Smooth muscle cell (in vitro differentiated cells): ENCODE results near the gene ZNF77. TPM values are rescaled to one million over a fixed set of nuclear protein-coding genes. Genes with fewer than 3 reads are reported as not detected.

Experiments used
- DNase-seq: peaks from one replicate; lab custom pipeline; 2025; ENCODE audit not compliant: unreplicated experiment; lab: John Stamatoyannopoulos, UW
- H2AFZ ChIP-seq: fragments of 200-600 bp; sonication (generic); 2 replicates; pipeline ENCODE4 v1.6.0; 2016; ENCODE audit warnings: antibody characterized with exemption, low read depth, mild to moderate bottlenecking
- H3F3A ChIP-seq: fragments of 200-600 bp; sonication (generic); 2 replicates; pipeline ENCODE4 v1.6.0; 2017; ENCODE audit warnings: antibody characterized with exemption, low read depth
- H3K27ac ChIP-seq: fragments of 200-600 bp; sonication (generic); 2 replicates; pipeline ENCODE4 v1.5.1; 2016; ENCODE audit warnings: low read depth, mild to moderate bottlenecking
- H3K27me3 ChIP-seq: fragments of 200-600 bp; sonication (generic); 2 replicates; pipeline ENCODE4 v1.6.1; 2016; ENCODE audit warnings: low read depth, mild to moderate bottlenecking
- H3K36me3 ChIP-seq: fragments of 200-600 bp; sonication (generic); 2 replicates; pipeline ENCODE4 v1.5.1; 2016; ENCODE audit warnings: low read depth
- H3K4me1 ChIP-seq: fragments of 200-600 bp; sonication (generic); 2 replicates; pipeline ENCODE4 v1.5.1; 2016; ENCODE audit warnings: low read depth
- H3K4me2 ChIP-seq: fragments of 200-600 bp; sonication (generic); 2 replicates; pipeline ENCODE4 v1.6.0; 2016; ENCODE audit warnings: mild to moderate bottlenecking
- H3K4me3 ChIP-seq: fragments of 200-600 bp; sonication (generic); 2 replicates; pipeline ENCODE4 v1.5.1; 2016; ENCODE audit warnings: mild to moderate bottlenecking
- H3K79me2 ChIP-seq: fragments of 200-600 bp; sonication (generic); 2 replicates; pipeline ENCODE4 v1.6.0; 2016; ENCODE audit warnings: low read depth, mild to moderate bottlenecking
- H3K9ac ChIP-seq: fragments of 200-600 bp; sonication (generic); 2 replicates; pipeline ENCODE4 v1.6.0; 2016; ENCODE audit warnings: low read depth
- H3K9me3 ChIP-seq: fragments of 200-600 bp; sonication (generic); replicated peaks from 2 replicates; pipeline ENCODE4 v1.5.1; 2016; ENCODE audit warnings: low read depth
- H4K20me1 ChIP-seq: fragments of 200-600 bp; sonication (generic); 2 replicates; pipeline ENCODE4 v1.6.0; 2016; ENCODE audit warnings: low read depth
- CTCF ChIP-seq: fragments of 200-600 bp; sonication (generic); IDR thresholded peaks from 2 replicates; pipeline ENCODE4 v1.5.1; 2017; ENCODE audit warnings: borderline replicate concordance, mild to moderate bottlenecking, antibody characterized with exemption; ENCODE audit not compliant: insufficient read depth, poor library complexity, severe bottlenecking
- WGBS: methylation state at CpG from one replicate; pipeline ENCODE4 v1.1.7; 2016; ENCODE audit warnings: low lambda C conversion rate; 5-methylcytosine and 5-hydroxymethylcytosine counted together
- polyA plus RNA-seq: library from polyadenylated mRNA; unstranded; fragments of >200 nt; fragmentation: Nextera tagmentation; extraction: Ambion mirVana; gene quantifications from 2 replicates; pipeline ENCODE4 v1.2.1, GENCODE V29; 2016
- total RNA-seq: library from RNA; depleted of rRNA; stranded (reverse); fragments of >200 nt; gene quantifications from 2 replicates; pipeline ENCODE4 v1.2.3, GENCODE V29; 2014

Gene ZNF77
- total and polyA plus RNA-seq, 2 experiments from 2014 or later = 2.3 to 2.5 TPM

DNA sequence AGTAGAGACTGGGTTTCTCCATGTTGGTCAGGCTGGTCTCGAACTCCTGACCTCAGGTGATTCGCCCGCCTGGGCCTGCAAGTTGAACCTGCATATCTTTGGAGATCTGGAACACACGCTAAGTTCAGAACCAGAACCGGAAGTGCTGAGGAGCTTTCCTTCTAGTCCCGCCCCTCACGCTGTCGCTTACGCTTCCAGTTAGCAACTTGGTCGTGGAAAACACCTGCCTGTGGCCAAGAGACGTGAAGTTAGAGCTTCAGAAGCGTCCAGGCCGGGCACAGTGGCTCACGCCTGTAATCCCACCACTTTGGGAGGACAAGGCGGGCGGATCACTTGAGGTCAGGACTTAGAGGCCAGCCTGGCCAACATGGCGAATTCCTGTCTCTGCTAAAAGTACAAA, 59.0 kb downstream of the ZNF77 start:
- Histone ChIP-seq H3K4me1 (no peaks in the 10 kb centered on the region), H3K79me2 (no peaks in the 10 kb centered on the region), H3K4me2 (no peak overlapping the region), H2AFZ (no peak overlapping the region), H3K9ac (no peak overlapping the region), H3K9me3 (no peaks in the 10 kb centered on the region), H3F3A (no peaks in the 10 kb centered on the region), H3K27me3 (no peaks in the 10 kb centered on the region), H3K27ac (no peak overlapping the region), H3K4me3 (no peak overlapping the region), H3K36me3 (no peaks in the 10 kb centered on the region), H4K20me1 (no peaks in the 10 kb centered on the region)
- DNase-seq = no peak
- TF ChIP-seq CTCF = no peak
- WGBS = 90% methylated on average over 17 of the region's 17 CpGs

DNA sequence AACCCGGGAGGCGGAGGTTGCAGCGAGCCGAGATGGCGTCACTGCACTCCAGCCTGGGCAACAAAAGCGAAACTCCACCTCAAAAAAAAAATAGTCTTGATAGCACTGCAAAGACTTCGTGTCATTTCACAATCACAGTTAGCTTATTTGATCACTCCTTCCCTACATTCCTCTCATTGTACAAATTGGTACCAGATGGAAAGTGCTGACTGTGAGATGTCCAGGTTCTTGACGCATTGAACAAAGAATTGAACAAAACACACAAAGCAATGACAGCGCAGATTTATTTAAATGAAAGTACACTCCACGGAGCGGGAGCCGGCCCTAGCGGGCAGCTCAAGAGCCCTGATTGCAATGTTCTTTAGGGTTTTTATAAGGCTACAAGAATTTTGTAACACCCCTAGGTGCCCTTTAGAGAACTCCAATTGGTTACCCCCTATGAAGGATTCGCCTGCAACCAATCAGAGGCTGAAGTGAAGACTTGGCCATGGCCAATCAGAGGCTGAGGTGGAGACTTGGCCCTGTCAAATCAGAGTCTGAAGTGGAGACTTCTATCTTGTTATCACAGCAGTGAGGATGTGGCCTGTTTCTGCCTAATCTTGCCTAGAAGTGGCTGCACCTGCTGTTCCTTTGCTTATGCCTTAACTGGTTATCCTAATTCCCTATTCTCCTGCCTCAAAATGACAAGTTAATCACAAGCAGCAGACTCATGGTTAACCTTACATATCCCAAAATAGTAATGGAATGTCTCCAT, 60.9 kb downstream of the ZNF77 start:
- H3K79me2 ChIP-seq = no peaks in the 10 kb centered on the region
- WGBS = 90% methylated on average over 14 of the region's 14 CpGs
- H4K20me1 ChIP-seq = no peaks in the 10 kb centered on the region
- DNase-seq = no peak
- no peak overlapping the region for H3K27ac ChIP-seq
- H3K27me3 ChIP-seq = no peaks in the 10 kb centered on the region
- H3K9me3 ChIP-seq = no peaks in the 10 kb centered on the region
- H3F3A ChIP-seq = no peaks in the 10 kb centered on the region
- H3K4me1 ChIP-seq = no peaks in the 10 kb centered on the region
- no peak for TF ChIP-seq CTCF
- H3K4me3 ChIP-seq = no peak overlapping the region
- no peak overlapping the region for H3K4me2 ChIP-seq
- no peak overlapping the region for H3K9ac ChIP-seq
- no peak overlapping the region for H2AFZ ChIP-seq
- no peaks in the 10 kb centered on the region for H3K36me3 ChIP-seq

Other genes with a start within 250 kb of the ZNF77 start
- 1.7 and 2.1 TPM in 2 replicates for gene GNG7, start 242.3 kb downstream of the ZNF77 start, total RNA-seq
- 2.3 and 2.6 TPM in 2 replicates for gene GNG7, start 242.3 kb downstream of the ZNF77 start, polyA plus RNA-seq
- 6.7 and 7.9 TPM in 2 replicates for gene DIRAS1, start 223.6 kb downstream of the ZNF77 start, total RNA-seq
- 7.2 and 11.3 TPM in 2 replicates for gene DIRAS1, start 223.6 kb downstream of the ZNF77 start, polyA plus RNA-seq
- gene SLC39A3, start 205.0 kb downstream of the ZNF77 start, total RNA-seq = 24.2 and 25.2 TPM in 2 replicates
- 46.1 and 56.1 TPM in 2 replicates for gene SLC39A3, start 205.0 kb downstream of the ZNF77 start, polyA plus RNA-seq
- gene SGTA, start 161.7 kb downstream of the ZNF77 start, total RNA-seq = 25.5 and 34.4 TPM in 2 replicates
- 69.6 and 71.2 TPM in 2 replicates for gene SGTA, start 161.7 kb downstream of the ZNF77 start, polyA plus RNA-seq
- 40.5 and 42.5 TPM in 2 replicates for gene THOP1, start 159.5 kb downstream of the ZNF77 start, total RNA-seq
- 65.6 and 68.7 TPM in 2 replicates for gene THOP1, start 159.5 kb downstream of the ZNF77 start, polyA plus RNA-seq
- gene ZNF554, start 125.1 kb downstream of the ZNF77 start, total RNA-seq = 3.0 and 4.8 TPM in 2 replicates
- gene ZNF554, start 125.1 kb downstream of the ZNF77 start, polyA plus RNA-seq = 2.3 and 4.6 TPM in 2 replicates
- 4.9 and 10.0 TPM in 2 replicates for gene ZNF555, start 103.5 kb downstream of the ZNF77 start, total RNA-seq
- gene ZNF555, start 103.5 kb downstream of the ZNF77 start, polyA plus RNA-seq = 3.2 and 6.1 TPM in 2 replicates
- gene ZNF556, start 77.6 kb downstream of the ZNF77 start, total RNA-seq = 0.04 TPM in 1 of 2 replicates, not detected in the other
- gene ZNF556, start 77.6 kb downstream of the ZNF77 start, polyA plus RNA-seq = not detected in 2 replicates
- 1.2 and 2.3 TPM in 2 replicates for gene ZNF57, start 44.0 kb downstream of the ZNF77 start, total RNA-seq
- 0.40 and 1.7 TPM in 2 replicates for gene ZNF57, start 44.0 kb downstream of the ZNF77 start, polyA plus RNA-seq
- gene TLE6, start 32.6 kb upstream of the ZNF77 start, total RNA-seq = 0.27 and 4.1 TPM in 2 replicates
- gene TLE6, start 32.6 kb upstream of the ZNF77 start, polyA plus RNA-seq = 0.70 and 3.2 TPM in 2 replicates
- gene TLE2, start 84.3 kb upstream of the ZNF77 start, total RNA-seq = 7.1 and 7.7 TPM in 2 replicates
- gene TLE2, start 84.3 kb upstream of the ZNF77 start, polyA plus RNA-seq = 13.6 and 14.9 TPM in 2 replicates
- 145 and 146 TPM in 2 replicates for gene TLE5, start 117.5 kb upstream of the ZNF77 start, total RNA-seq
- 235 and 274 TPM in 2 replicates for gene TLE5, start 117.5 kb upstream of the ZNF77 start, polyA plus RNA-seq
- 16.3 and 16.9 TPM in 2 replicates for gene GNA11, start 149.4 kb upstream of the ZNF77 start, total RNA-seq
- 57.4 and 71.5 TPM in 2 replicates for gene GNA11, start 149.4 kb upstream of the ZNF77 start, polyA plus RNA-seq
- 1.5 and 1.8 TPM in 2 replicates for gene GNA15, start 191.1 kb upstream of the ZNF77 start, total RNA-seq
- gene GNA15, start 191.1 kb upstream of the ZNF77 start, polyA plus RNA-seq = 0.43 and 1.2 TPM in 2 replicates
- gene S1PR4, start 233.8 kb upstream of the ZNF77 start, total RNA-seq = not detected in 2 replicates
- gene S1PR4, start 233.8 kb upstream of the ZNF77 start, polyA plus RNA-seq = not detected in 2 replicates
- 24.2 and 44.5 TPM in 2 replicates for gene NCLN, start 241.0 kb upstream of the ZNF77 start, total RNA-seq
- 95.9 and 97.4 TPM in 2 replicates for gene NCLN, start 241.0 kb upstream of the ZNF77 start, polyA plus RNA-seq